Stimulated activated CD8-positive, alpha-beta memory T cell treated with anti-CD3 and anti-CD28 coated beads, Interleukin-12 subunit alpha, Interleukin-12 subunit beta, amount 100 ng/mL, for 24 hours (primary cell): ENCODE data around the gene LTBP2.
"Not testable (repeated sequence)": the region's sequence is repeated elsewhere in the genome, so short reads cannot be mapped to it uniquely, and the experiment has no call there.

Experiments
- DNase-seq: peaks from one replicate; pipeline ENCODE4 v3.0.0-alpha.2; 2020; ENCODE audit errors: extremely low read depth

Gene LTBP2

GRCh38 chr14:74551001-74551400, 61.0 kb downstream of the LTBP2 start:
- DNase-seq = no peak

- DNase-seq = no peak
Measured at GRCh38 chr14:74550071-74550470, 62.0 kb downstream of the LTBP2 start.

- DNase-seq = no peak
Measured at GRCh38 chr14:74549588-74549987, 62.4 kb downstream of the LTBP2 start.

DNA sequence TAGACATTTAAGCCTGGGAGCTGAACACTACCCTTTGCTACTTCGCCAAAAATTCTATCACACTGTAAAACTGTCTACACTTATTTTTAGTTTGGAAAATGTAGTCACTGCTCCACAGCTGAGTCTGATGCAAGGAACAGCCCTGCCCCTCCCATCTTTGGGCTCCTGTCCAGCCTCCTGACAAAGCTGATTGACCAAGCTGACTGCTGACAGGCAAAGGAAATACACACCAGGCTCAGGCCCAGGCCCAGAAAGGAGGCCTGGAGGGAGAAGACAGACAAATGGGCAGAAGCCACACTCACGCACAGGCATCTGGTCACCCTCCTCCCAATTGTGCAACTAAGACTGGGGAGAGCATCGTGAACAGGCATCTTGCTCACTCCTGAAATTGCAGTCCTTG, 63.2 kb downstream of the LTBP2 start:
- DNase-seq = no peak

- no peak for DNase-seq
Measured at GRCh38 chr14:74547331-74547927, 64.6 kb downstream of the LTBP2 start.

DNA sequence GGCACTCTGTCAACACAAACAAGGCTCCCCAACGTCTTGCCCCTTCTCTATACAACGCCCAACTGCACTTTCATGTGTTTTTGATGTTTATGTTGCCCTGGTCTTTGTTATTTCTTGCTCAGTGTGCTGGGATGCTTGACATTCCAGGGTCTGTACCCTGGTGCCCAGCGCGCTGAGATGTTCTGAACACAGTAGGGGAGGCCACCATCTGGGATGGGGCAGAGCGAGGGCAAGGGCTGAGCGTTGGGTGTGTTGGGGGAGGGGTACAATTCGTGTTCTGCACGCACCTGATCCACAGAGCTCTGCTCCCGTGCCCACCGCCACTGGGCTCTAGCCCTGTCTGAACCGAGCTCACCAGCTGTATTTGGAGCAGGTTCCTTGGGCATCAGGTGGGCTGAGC, 65.6 kb downstream of the LTBP2 start:
- no peak for DNase-seq

GRCh38 chr14:74545386-74545785, 66.7 kb downstream of the LTBP2 start:
- DNase-seq = no peak

GRCh38 chr14:74543771-74544438, 68.1 kb downstream of the LTBP2 start:
- no peak for DNase-seq

DNA sequence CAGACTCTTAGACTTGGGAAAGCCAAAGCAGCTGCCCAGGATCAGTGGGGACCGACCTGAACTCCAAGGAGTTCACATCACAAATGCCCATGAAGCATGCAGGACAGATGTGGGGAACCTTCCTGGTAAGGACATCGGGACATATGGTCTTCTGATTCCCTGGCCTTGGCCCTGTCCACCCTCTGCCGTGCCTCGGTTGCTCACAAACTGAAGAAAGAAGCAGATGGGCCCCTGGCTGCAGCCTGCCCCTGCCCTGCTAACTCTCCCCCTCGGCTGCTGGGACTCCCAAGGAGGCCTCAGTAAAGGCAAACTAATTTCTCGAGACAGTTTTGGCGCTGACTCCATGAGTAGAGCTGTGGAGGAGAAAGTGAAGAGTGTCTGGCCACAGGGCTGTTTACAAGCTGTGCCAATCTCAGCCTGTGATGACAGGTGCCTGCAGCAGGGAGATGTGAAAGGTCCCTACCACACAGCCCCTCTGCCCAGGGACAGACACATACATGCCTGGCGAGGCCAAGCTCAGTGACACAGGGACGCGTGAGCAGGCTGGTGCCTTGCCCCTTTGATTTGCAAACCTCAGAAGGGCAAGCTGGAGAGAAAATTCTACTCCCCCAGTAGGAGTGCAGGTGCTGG, 69.9 kb downstream of the LTBP2 start:
- DNase-seq = no peak

GRCh38 chr14:74541225-74541624, 70.8 kb downstream of the LTBP2 start:
- no peak for DNase-seq

- DNase-seq = no peak
Measured at GRCh38 chr14:74539503-74539902, 72.5 kb downstream of the LTBP2 start.

DNA sequence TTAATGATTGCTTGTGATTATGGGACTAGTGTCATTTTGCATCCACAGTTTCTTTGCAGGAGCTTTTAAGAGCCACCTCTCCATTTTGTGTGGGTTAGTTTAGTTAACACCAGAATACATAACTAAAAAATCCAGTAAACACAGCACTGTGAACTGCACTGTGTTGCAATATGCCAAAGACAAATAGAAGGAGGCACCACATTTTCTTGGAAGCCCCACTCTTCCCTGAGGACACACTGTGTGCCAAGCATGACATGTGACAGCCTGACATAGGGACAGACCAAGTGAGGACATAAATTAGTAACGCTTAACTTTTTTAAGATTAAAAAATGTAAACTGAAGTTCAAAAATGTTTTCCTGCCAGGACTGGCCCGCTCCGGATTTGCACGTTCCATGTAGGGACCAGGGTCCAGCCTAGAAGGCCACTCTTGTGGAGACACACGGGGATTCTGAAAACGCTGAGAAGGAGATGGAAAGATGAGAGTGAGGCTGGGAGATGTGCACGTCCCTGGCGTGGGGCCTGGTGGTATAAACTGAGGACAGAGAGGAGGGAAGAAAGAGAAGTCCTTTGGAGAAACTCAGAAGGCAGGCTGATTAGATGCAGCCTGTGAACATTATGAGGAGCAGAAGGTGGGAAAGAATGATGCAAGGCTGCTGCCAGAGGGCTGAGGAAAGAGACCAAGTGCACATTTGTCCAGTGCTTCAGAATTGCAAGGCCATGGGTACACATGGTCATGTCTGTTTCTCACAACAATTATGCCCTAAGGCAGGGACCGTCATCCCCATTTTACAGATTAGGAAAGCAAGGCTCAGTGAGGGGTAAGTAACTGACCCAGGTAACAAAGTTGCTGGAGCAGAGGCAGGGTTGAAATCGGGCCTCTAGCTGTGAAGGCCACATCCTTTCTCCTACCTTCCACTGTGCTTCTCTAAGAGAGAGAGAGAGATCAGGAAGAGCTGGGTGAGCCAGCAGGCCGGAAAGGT, 73.3 kb downstream of the LTBP2 start:
- DNase-seq = no peak

DNA sequence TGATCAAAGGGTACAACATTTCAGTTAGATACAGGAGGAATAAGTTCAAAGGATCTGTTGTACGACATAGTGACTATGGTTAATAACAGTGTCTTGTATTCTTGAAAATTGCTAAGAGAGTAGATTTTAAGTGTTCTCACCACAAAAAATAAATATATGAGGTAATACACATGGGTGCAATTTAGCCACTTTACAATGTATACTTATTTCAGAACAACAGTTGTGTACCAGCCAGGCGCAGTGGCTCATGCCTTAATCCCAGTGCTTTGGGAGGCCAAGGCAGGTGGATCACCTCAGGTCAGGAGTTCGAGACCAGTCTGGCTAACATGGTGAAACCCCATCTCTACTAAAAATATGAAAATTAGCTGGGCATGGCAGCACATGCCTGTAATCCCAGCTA, 75.7 kb downstream of the LTBP2 start:
- DNase-seq = not testable (repeated sequence)

- no peak for DNase-seq
Measured at GRCh38 chr14:74535756-74536325, 76.2 kb downstream of the LTBP2 start.

GRCh38 chr14:74533576-74533975, 78.5 kb downstream of the LTBP2 start:
- no peak for DNase-seq

DNA sequence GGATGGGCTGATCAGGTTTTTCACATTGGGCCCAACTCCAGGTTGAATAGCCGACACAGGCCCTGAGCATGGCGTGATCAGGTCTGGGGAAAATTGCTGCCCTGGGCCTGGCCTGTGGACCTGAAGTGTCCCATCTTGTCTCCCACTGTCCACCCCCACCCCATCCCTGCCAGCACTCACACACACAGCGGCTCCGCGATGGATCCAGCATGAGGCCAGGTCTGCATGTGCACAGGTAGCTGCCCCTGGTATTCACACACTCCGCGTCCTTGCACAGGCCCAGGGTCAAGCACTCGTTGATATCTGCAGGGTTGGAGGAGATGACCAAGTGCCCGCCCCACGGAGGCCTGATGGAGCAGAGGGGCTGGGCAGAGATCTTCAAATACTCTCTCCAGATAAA, 79.8 kb downstream of the LTBP2 start:
- DNase-seq = no peak

- DNase-seq = no peak
Measured at GRCh38 chr14:74531467-74531866, 80.6 kb downstream of the LTBP2 start.

- no peak for DNase-seq
Measured at GRCh38 chr14:74531006-74531405, 81.0 kb downstream of the LTBP2 start.

- DNase-seq = no peak
Measured at GRCh38 chr14:74528886-74529285, 83.2 kb downstream of the LTBP2 start.

DNA sequence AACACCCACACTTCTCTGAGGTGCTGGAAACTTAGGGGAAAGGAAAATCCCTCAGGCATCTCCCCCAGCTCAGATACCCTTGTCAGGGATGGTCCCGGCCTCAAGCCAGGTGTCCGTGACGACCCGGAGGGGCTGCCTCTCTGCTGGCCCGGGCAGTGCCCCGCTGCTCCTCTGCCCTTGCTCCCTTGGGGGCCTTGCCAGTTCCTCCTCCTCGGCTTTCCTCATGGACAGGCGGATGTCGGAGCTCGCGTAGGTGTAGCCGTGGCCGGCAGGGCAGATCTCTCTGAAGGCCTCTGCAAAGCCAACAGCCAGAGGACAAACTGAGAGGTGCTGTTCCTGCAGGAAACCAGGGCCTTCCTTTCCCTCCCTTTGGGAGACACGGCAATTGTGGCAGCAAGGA, 83.6 kb downstream of the LTBP2 start:
- DNase-seq = no peak

- DNase-seq = no peak
Measured at GRCh38 chr14:74527736-74528280, 84.2 kb downstream of the LTBP2 start.
